GM23338 (cell line): ENCODE measurements around the gene HENMT1. TPM values are rescaled to one million over a fixed set of nuclear protein-coding genes. Genes with fewer than 3 reads are reported as not detected.
"Not testable (repeated sequence)": the region's sequence is repeated elsewhere in the genome, so short reads cannot be mapped to it uniquely, and the experiment has no call there.

Source experiments
- ATAC-seq: fragments of 200-7000 bp; cut with Tn5 transposase; 3 replicates; pipeline ENCODE4 v1.9.1; 2020
- DNase-seq: peaks from one replicate; pipeline ENCODE4 v3.0.0-alpha.2; 2015; ENCODE audit warnings: low spot score
- H2AFZ ChIP-seq: fragments of 200-600 bp; sonication (generic); 2 replicates; pipeline ENCODE4 v1.8.0; 2016; ENCODE audit warnings: antibody characterized with exemption, mild to moderate bottlenecking, moderate library complexity
- H3F3A ChIP-seq: fragments of 200-600 bp; sonication (generic); replicated peaks from 2 replicates; pipeline ENCODE4 v1.8.0; 2017; ENCODE audit warnings: antibody characterized with exemption, mixed run types, low read depth
- H3K27ac ChIP-seq: fragments of 200-600 bp; sonication (generic); 2 replicates; pipeline ENCODE4 v1.6.1; 2016; ENCODE audit warnings: low read depth
- H3K27me3 ChIP-seq: fragments of 200-600 bp; sonication (generic); 2 replicates; pipeline ENCODE4 v1.8.0; 2016; ENCODE audit warnings: mild to moderate bottlenecking, mixed run types, moderate library complexity; ENCODE audit not compliant: insufficient read depth
- H3K36me3 ChIP-seq: fragments of 200-600 bp; sonication (generic); 2 replicates; pipeline ENCODE4 v1.8.0; 2016; ENCODE audit warnings: mild to moderate bottlenecking; ENCODE audit not compliant: insufficient read depth
- H3K4me1 ChIP-seq: fragments of 200-600 bp; sonication (generic); 2 replicates; pipeline ENCODE4 v1.8.0; 2016; ENCODE audit warnings: mild to moderate bottlenecking, moderate library complexity; ENCODE audit not compliant: insufficient read depth
- H3K4me2 ChIP-seq: fragments of 200-600 bp; sonication (generic); 2 replicates; pipeline ENCODE4 v1.7.1; 2017; ENCODE audit warnings: mixed run types
- H3K4me3 ChIP-seq: fragments of 200-600 bp; sonication (generic); 2 replicates; pipeline ENCODE4 v1.6.1; 2016; ENCODE audit warnings: mixed run types
- H3K79me2 ChIP-seq: fragments of 200-600 bp; sonication (generic); replicated peaks from 2 replicates; pipeline ENCODE4 v1.8.0; 2017; ENCODE audit warnings: mild to moderate bottlenecking; ENCODE audit not compliant: insufficient read depth
- H3K9me2 ChIP-seq: fragments of 200-600 bp; sonication (generic); 2 replicates; pipeline ENCODE4 v1.8.0; 2017; ENCODE audit not compliant: insufficient read depth
- H4K20me1 ChIP-seq: fragments of 200-600 bp; sonication (generic); replicated peaks from 2 replicates; pipeline ENCODE4 v1.8.0; 2017; ENCODE audit warnings: mild to moderate bottlenecking; ENCODE audit not compliant: insufficient read depth
- H3K27ac Mint-ChIP-seq: 2 replicates; pipeline ENCODE4 v1.8.0; 2020; ENCODE audit warnings: inconsistent platforms, mild to moderate bottlenecking, moderate library complexity, mixed read lengths
- H3K27me3 Mint-ChIP-seq: 3 replicates; pipeline ENCODE4 v1.8.0; 2022; ENCODE audit warnings: low read depth, mild to moderate bottlenecking, moderate library complexity, mixed read lengths, inconsistent platforms; ENCODE audit not compliant: insufficient read depth, poor library complexity
- H3K36me3 Mint-ChIP-seq: 3 replicates; pipeline ENCODE4 v1.8.0; 2021; ENCODE audit warnings: low read depth, mild to moderate bottlenecking, inconsistent platforms, moderate library complexity, mixed read lengths
- H3K4me1 Mint-ChIP-seq: 3 replicates; pipeline ENCODE4 v1.8.0; 2020; ENCODE audit warnings: mild to moderate bottlenecking, inconsistent platforms, mixed read lengths
- H3K4me3 Mint-ChIP-seq: 3 replicates; pipeline ENCODE4 v1.8.0; 2021; ENCODE audit warnings: moderate library complexity, mild to moderate bottlenecking, inconsistent platforms, mixed read lengths
- H3K9me3 Mint-ChIP-seq: 3 replicates; pipeline ENCODE4 v1.8.0; 2020; ENCODE audit warnings: moderate library complexity, mild to moderate bottlenecking, inconsistent platforms, mixed read lengths
- EZH2 ChIP-seq: fragments of 200-600 bp; sonication (generic); IDR thresholded peaks from one replicate; pipeline ENCODE4 v1.8.0; 2017; ENCODE audit warnings: antibody characterized with exemption, mild to moderate bottlenecking, low read depth; ENCODE audit not compliant: unreplicated experiment
- JUNB ChIP-seq: IDR thresholded peaks from one replicate; pipeline ENCODE4 v1.6.1; 2016; ENCODE audit warnings: antibody characterized with exemption; ENCODE audit not compliant: unreplicated experiment
- NANOG ChIP-seq: IDR thresholded peaks from 2 replicates; pipeline ENCODE4 v1.6.1; 2016; ENCODE audit warnings: antibody characterized with exemption, borderline replicate concordance
- ZNF114 ChIP-seq: fragments of 250-450 bp; sonication (Bioruptor Pico); IDR thresholded peaks from 2 replicates; pipeline ENCODE4 v1.5.0; 2020; ENCODE audit warnings: mild to moderate bottlenecking, moderate library complexity
- polyA plus RNA-seq: library from polyadenylated mRNA; unstranded; fragments of >200 nt; fragmentation: Nextera tagmentation; extraction: Ambion mirVana; gene quantifications from 2 replicates; pipeline ENCODE4 v1.2.1, GENCODE V29; 2016
- total RNA-seq: library from RNA; depleted of rRNA; stranded (reverse); fragments of >200 nt; shearing (Covaris generic); gene quantifications from 2 replicates; pipeline ENCODE4 v1.2.3, GENCODE V29; 2014
- TF ChIP-seq, protein P1 (sequence below): fragments of 250-450 bp; sonication (Bioruptor Pico); IDR thresholded peaks from 2 replicates; pipeline ENCODE4 v1.5.0; 2020; ENCODE audit warnings: mild to moderate bottlenecking, moderate library complexity
- TF ChIP-seq, protein P2 (sequence below): IDR thresholded peaks from one replicate; pipeline ENCODE4 v1.6.1; 2018; ENCODE audit warnings: antibody characterized with exemption; ENCODE audit not compliant: unreplicated experiment

Gene HENMT1
- total and polyA plus RNA-seq, 2 experiments from 2014 or later = 4.7 to 9.7 TPM

GRCh38 chr1:108668777-108669176, 7.9 kb upstream of the HENMT1 start (continued):
- TF ChIP-seq, protein P1, sequence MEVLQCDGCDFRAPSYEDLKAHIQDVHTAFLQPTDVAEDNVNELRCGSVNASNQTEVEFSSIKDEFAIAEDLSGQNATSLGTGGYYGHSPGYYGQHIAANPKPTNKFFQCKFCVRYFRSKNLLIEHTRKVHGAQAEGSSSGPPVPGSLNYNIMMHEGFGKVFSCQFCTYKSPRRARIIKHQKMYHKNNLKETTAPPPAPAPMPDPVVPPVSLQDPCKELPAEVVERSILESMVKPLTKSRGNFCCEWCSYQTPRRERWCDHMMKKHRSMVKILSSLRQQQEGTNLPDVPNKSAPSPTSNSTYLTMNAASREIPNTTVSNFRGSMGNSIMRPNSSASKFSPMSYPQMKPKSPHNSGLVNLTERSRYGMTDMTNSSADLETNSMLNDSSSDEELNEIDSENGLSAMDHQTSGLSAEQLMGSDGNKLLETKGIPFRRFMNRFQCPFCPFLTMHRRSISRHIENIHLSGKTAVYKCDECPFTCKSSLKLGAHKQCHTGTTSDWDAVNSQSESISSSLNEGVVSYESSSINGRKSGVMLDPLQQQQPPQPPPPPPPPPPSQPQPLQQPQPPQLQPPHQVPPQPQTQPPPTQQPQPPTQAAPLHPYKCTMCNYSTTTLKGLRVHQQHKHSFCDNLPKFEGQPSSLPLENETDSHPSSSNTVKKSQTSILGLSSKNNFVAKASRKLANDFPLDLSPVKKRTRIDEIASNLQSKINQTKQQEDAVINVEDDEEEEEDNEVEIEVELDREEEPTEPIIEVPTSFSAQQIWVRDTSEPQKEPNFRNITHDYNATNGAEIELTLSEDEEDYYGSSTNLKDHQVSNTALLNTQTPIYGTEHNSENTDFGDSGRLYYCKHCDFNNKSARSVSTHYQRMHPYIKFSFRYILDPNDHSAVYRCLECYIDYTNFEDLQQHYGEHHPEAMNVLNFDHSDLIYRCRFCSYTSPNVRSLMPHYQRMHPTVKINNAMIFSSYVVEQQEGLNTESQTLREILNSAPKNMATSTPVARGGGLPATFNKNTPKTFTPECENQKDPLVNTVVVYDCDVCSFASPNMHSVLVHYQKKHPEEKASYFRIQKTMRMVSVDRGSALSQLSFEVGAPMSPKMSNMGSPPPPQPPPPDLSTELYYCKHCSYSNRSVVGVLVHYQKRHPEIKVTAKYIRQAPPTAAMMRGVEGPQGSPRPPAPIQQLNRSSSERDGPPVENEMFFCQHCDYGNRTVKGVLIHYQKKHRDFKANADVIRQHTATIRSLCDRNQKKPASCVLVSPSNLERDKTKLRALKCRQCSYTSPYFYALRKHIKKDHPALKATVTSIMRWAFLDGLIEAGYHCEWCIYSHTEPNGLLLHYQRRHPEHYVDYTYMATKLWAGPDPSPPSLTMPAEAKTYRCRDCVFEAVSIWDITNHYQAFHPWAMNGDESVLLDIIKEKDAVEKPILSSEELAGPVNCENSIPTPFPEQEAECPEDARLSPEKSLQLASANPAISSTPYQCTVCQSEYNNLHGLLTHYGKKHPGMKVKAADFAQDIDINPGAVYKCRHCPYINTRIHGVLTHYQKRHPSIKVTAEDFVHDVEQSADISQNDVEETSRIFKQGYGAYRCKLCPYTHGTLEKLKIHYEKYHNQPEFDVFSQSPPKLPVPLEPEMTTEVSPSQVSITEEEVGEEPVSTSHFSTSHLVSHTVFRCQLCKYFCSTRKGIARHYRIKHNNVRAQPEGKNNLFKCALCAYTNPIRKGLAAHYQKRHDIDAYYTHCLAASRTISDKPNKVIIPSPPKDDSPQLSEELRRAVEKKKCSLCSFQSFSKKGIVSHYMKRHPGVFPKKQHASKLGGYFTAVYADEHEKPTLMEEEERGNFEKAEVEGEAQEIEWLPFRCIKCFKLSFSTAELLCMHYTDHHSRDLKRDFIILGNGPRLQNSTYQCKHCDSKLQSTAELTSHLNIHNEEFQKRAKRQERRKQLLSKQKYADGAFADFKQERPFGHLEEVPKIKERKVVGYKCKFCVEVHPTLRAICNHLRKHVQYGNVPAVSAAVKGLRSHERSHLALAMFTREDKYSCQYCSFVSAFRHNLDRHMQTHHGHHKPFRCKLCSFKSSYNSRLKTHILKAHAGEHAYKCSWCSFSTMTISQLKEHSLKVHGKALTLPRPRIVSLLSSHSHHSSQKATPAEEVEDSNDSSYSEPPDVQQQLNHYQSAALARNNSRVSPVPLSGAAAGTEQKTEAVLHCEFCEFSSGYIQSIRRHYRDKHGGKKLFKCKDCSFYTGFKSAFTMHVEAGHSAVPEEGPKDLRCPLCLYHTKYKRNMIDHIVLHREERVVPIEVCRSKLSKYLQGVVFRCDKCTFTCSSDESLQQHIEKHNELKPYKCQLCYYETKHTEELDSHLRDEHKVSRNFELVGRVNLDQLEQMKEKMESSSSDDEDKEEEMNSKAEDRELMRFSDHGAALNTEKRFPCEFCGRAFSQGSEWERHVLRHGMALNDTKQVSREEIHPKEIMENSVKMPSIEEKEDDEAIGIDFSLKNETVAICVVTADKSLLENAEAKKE (CRISPR knock-in tag) = no peak
- TF ChIP-seq ZNF114 = no peak
- TF ChIP-seq, protein P2, sequence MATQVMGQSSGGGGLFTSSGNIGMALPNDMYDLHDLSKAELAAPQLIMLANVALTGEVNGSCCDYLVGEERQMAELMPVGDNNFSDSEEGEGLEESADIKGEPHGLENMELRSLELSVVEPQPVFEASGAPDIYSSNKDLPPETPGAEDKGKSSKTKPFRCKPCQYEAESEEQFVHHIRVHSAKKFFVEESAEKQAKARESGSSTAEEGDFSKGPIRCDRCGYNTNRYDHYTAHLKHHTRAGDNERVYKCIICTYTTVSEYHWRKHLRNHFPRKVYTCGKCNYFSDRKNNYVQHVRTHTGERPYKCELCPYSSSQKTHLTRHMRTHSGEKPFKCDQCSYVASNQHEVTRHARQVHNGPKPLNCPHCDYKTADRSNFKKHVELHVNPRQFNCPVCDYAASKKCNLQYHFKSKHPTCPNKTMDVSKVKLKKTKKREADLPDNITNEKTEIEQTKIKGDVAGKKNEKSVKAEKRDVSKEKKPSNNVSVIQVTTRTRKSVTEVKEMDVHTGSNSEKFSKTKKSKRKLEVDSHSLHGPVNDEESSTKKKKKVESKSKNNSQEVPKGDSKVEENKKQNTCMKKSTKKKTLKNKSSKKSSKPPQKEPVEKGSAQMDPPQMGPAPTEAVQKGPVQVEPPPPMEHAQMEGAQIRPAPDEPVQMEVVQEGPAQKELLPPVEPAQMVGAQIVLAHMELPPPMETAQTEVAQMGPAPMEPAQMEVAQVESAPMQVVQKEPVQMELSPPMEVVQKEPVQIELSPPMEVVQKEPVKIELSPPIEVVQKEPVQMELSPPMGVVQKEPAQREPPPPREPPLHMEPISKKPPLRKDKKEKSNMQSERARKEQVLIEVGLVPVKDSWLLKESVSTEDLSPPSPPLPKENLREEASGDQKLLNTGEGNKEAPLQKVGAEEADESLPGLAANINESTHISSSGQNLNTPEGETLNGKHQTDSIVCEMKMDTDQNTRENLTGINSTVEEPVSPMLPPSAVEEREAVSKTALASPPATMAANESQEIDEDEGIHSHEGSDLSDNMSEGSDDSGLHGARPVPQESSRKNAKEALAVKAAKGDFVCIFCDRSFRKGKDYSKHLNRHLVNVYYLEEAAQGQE = no peak
- no peak for TF ChIP-seq NANOG
- TF ChIP-seq JUNB = no peak
- TF ChIP-seq EZH2 = no peak

GRCh38 chr1:108667422-108667821, 6.5 kb upstream of the HENMT1 start:
- not testable (repeated sequence) for H3K9me2 ChIP-seq, H4K20me1 ChIP-seq, H3K9me3 Mint-ChIP-seq, H3K4me3 Mint-ChIP-seq, H3K36me3 Mint-ChIP-seq, H3K36me3 ChIP-seq, H3K27ac ChIP-seq, H3K4me1 ChIP-seq, H3K4me1 Mint-ChIP-seq, H3K4me3 ChIP-seq, ATAC-seq, H3K4me2 ChIP-seq, H2AFZ ChIP-seq, H3K27ac Mint-ChIP-seq, H3K27me3 ChIP-seq, H3F3A ChIP-seq, DNase-seq, H3K79me2 ChIP-seq, H3K27me3 Mint-ChIP-seq
